CD1c-positive myeloid dendritic cell (primary cell): ENCODE data around the gene SHANK3.
A peak's percentile ranks its signal among the peaks of the same experiment; 100 is the strongest.
"Not testable (repeated sequence)": the region's sequence is repeated elsewhere in the genome, so short reads cannot be mapped to it uniquely, and the experiment has no call there.

Source experiments
- DNase-seq: peaks from one replicate; pipeline ENCODE4 v3.0.0-alpha.2; 2016; ENCODE audit errors: extremely low spot score

SHANK3 gene

DNA sequence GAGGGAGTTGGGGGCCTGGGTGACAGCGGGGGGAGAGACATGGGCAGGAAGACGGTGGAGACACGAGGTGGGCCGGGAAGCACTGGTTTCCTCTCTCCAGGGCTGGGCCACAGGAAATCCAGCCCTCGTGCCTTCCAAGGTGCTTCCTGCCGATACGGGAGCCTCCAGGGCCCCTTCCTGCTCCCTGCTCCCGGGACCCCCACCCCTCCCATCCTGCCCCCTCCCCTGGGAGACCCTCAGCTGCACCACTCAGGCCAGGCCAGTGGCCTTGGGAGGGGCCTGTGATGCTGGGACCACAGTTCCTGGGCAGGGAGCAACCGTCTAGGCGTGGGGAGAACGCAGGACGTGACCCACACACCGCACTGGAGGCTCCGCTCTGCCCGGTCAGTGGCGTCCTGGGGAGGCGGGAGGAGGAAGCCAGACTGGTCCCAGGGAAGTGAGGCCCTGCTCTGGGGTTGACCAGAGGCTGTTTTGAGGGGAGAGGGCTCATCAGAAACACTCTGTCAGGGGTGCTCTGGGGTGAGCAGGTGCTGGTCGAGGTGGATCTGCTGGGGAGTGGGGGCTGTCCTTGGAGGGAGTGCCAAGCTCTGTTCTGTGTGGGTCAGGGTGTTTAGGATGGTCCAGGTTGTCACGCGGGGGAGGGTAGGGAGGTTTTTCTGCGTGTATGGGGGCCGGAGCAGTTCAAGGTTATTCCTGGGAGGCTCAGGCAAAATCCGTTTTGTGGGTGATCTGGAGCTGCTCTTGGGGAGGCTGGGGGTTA, at the start of gene SHANK3:
SHANK3 (plus strand) TSS at position 353 of the 760 bp plus-strand sequence.
- peak; percentile 21 for DNase-seq

GRCh38 chr22:50624347-50625130, 48.1 kb upstream of the SHANK3 start:
- no peak for DNase-seq

DNA sequence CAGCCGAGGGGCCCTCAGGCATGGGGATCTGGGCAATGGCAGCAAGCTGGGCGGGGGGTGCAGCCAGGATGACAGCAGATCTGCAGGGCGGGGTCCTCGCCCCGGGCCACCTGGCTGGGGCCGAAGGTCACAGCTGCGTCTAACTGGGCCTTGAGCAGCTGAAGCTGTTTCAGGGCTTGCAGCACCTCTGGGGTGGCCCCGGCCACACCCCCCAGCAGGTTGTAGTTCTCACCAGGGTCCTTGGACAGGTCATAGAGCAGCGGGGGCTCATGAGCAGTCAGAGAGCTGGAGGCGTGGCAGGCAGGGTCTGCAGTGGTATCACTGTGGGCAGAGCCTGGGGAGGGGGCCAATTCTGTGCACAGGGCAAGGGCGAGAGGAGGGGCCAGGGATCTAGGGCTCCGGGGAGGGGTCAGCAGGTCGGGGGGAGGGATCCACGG, 47.5 kb upstream of the SHANK3 start:
- DNase-seq, result no peak

GRCh38 chr22:50625568-50626313, 46.9 kb upstream of the SHANK3 start:
- DNase-seq, result no peak

GRCh38 chr22:50626314-50626849, 46.2 kb upstream of the SHANK3 start:
- no peak for DNase-seq

DNA sequence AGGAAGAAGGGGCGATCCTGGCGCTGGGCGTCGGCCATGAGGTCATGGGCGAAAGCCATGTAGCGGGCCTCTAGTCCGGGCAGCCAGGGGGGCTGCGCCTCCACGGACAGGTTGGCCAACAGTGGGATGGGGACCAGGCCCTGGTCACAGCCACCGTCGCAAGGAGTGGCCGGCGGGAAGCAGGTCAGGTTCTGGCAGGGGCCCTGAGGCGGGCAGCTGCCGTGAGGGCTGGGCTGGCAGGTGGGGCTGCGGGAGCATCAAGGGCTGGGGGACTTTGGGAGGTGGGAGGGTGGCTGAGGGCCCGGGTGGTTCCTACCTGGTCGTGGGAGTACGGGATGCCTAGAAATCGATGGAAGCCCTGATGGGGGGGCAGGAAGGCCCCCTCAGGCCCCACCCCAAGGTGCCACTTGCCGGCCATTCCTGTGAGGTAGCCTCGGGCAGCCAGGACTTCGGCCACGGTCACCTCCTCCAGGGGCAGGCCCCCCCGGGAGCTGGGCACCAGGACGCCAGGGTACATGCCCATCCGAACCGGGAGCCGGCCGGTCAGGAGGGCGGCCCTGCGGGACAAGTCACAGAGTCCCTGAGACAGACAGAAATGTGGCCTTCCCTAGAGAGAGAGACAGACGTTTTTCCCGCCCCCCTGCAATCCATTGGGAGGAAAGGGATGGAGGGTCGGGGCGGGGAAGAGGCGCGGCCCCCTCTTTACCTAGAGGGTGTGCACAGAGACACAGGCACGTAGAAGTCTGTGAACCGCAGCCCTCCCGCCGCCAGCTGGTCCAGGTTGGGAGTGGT, 45.6 kb upstream of the SHANK3 start:
- no peak for DNase-seq

DNA sequence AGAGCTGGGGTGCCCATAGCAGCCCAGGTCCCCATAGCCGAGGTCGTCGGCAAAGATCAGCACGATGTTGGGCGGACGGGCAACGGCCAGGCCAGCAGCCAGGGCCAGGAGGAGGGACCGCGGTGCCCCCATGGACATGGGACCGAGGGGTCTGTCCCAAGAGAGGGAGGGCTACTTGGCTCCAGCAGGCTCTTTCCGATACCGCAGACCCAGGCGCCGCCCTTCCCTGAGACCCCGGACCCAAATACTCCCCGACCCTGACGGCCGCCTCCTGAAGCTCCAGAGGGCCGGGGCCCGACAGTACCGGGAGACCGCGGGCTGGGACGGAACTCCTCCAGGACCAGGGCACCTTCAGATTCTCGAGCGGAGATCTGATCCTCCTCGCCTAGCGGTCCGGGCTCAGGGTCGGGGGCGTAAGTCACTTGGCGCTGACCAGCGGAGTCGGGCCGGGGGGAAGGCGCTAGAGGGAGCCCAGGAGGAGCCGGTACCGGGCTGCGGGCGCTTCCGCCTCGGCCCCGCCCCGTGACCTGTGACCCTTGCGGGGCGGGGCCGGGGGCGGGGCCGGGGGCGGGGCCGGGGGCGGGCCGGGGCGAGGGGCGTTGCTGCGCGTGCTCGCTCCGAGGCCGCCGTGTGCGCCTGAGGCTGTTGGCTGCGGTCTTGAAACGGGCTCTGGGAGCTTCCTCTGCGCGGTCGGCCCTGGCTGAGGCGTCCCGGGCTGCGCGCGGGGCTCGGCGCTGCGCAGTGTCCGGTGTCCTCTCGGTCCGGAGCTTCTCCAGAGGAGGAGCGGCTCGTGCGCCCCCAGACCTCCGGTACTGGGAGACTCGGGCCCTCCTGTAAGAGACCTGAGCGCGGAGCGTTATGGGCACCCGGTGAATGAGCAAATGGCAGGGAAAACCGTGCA, 44.7 kb upstream of the SHANK3 start, which contains the start of gene ARSA:
ARSA (minus strand) TSS at position 511 of the 901 bp plus-strand sequence; CDS start at position 138, 373 bp downstream.
- DNase-seq, result peak; percentile 91

DNA sequence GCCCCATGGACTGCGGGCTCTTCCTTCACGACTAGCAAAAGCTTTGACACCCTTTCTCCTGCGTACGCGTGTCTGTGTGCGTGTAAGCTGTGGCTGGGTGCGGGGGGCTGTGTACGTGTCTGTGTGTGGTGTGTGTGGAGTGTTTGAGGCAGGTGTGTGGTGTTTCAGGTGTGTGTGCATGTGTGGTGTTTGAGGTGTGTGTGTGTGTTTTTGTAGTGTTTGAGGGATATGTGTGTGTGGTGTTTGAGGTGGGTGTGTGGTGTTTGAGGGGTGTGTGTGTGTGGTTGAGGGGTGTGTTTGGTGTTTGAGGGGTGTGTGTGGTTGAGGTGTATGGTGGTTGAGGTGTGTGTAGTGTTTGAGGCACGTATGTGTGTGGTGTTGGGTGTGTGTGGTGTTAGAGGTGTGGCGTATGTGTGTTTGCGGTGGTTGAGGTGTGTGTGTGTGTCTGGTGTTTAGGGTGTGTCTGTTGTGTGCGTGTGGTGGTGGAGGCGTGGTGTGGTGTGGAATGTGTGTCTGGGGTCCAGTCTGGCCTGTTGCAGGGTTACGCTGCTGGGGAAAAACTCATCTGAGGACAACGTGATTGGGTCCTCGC, 44.0 kb upstream of the SHANK3 start:
- DNase-seq, result no peak

GRCh38 chr22:50630376-50630775, 42.2 kb upstream of the SHANK3 start:
- peak; percentile 26 for DNase-seq

- no peak for DNase-seq
Observed at GRCh38 chr22:50633086-50633485, 39.5 kb upstream of the SHANK3 start.

DNA sequence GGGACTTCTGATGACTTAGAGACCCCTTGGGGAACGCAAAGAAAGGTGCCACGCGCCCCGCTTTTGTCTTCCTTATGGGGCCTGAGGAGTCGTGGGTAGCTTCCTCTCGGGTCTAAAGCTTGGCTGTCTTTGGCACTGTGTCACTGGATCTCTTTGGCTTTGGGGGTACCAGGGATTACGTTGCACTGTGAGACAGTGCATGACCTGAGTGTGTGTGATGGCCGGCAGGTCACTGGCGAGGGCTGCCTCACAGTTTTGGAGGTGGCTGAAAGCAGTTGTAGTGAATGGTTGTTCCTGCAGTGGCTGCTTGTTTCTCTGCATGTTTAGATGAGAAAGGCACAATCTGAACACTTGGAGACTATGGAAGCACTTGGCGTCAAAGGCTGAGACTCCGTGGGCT, 38.9 kb upstream of the SHANK3 start:
- DNase-seq, result no peak

GRCh38 chr22:50635591-50635990, 37.0 kb upstream of the SHANK3 start:
- DNase-seq, result no peak

DNA sequence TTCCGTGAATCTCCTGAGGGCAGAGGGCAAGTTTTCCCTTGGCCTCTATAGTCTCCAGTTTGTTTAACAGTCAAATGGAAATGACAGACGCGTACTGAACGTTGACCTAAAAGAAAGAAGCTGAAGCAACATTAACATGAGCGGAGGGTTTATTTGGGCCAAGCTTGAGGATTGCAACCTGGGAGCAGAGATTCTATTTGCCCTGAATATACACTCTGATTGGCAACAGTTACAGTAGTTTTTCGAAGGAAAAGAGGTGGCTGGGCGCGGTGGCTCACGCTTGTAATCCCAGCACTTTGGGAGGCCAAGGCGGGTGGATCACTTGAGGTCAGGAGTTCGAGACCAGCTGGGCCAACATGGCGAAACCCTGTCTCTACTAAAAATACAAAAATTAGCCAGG, 32.3 kb upstream of the SHANK3 start:
- not testable (repeated sequence) for DNase-seq

DNA sequence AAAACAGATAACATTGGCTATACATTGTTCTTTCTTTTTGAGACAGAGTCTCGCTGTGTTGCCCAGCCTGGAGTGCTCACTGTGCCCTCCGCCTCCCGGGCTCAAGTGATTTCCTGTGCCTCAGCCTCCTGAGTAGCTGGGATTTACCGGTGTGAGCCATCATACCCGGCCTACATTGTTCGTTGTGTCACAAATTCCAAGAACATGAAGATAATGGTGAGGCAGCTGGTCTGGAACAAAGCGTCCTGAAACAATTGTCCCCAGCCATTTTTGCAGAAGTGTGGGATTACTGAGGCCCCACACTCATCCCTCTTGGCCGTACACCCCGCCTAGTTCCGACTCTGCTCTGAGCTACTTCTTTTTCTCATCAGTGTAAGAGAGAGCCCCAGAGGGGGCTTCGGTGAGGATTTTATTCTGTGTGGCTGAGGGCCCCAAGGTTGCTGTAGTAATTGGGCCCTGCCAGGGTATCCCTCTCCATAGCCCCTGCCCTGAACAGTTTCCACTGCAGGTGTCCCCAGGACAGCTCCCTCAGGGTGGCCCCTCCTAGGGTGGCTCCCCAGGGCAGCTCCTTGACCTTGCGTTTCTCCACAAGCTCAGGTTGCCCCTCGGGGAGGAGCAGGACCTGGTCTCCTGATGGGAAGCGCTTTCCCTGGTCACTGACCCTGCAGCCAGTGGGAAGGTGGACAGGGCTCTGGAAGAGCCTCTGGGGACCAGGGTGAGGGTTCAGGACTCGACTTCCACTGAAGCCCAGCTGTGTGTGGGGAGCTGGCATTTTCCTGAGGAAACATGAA, 31.6 kb upstream of the SHANK3 start:
- DNase-seq, result no peak

DNA sequence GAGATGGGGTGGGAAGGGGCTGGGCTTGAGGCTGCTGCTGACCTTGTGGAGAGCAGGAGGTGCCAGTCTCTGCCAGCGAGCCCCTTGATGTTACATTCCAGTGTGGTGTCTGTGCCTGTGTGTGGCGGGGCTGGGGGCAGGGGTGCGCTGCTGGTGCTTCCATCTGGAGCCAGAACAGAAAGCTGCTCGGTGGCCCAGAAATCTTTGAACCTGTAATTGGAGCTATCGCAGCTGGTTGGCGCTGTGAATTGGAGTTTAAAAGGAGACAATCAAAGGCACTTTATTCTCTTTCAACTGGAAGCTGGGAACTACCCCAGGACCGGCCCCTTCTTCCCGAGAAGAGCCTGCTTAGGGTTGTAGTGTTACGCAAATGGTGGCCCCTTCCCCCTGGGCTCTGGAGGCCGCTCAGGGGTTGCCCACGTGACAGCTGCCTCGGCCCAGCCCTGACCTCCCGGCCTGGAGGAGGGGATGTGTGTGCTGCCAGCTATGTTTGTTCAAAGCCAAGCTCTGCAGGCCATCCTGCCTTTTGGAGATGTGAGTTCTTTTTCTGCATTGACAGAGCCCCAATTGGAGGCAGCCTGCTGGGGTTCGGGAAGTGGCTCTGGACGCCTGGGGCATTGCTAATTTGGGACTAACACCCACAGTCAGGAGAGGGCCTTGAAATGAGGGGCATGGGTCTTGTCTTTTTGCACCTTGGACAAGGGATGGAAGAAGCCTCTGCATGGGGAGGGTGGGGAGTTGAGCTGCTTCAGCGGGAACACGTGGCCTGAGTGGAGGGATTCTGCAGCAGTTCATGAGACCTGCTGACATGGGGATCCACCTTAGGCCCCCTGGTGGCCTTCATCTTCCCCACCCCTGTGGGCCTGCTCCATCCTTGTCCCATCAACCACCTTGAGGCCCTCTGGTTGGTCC, 30.7 kb upstream of the SHANK3 start:
- no peak for DNase-seq

GRCh38 chr22:50643021-50643820, 29.4 kb upstream of the SHANK3 start:
- DNase-seq, result not testable (repeated sequence)

- DNase-seq, result not testable (repeated sequence)
Observed at GRCh38 chr22:50643821-50644101, 28.9 kb upstream of the SHANK3 start.
